HL-60/S4 (cell line): ENCODE measurements around the gene EEF1G.
"Not testable (repeated sequence)": the region's sequence is repeated elsewhere in the genome, so short reads cannot be mapped to it uniquely, and the experiment has no call there.

ENCODE experiments used
- in situ Hi-C: fragments of 300-500 bp; cut with MboI; formaldehyde crosslinking; loops from 2 replicates; pipeline ENCODE4 v1.14.3; 2022; ENCODE audit warnings: low sequenced_read_pairs

The EEF1G gene

GRCh38 chr11:62573592-62574362 is at the start of gene EEF1G:
EEF1G (minus strand) TSS chr11:62573891; CDS start chr11:62573842, 49 bp downstream.
- in situ Hi-C loops, result no loop called here

- in situ Hi-C loops, result no loop called here
Measured at GRCh38 chr11:62622476-62623089, 48.9 kb upstream of the EEF1G start.

GRCh38 chr11:62621567-62622470 is 48.1 kb upstream of the EEF1G start, which contains the start of gene B3GAT3:
B3GAT3 (minus strand) TSS chr11:62621986; CDS start chr11:62621947, 39 bp downstream.
- in situ Hi-C loops, result no loop called here

GRCh38 chr11:62621027-62621566 is 47.4 kb upstream of the EEF1G start:
- in situ Hi-C loops, result no loop called here

GRCh38 chr11:62616957-62617356 is 43.3 kb upstream of the EEF1G start:
- in situ Hi-C loops, result not testable (repeated sequence)

- in situ Hi-C loops, result no loop called here
Measured at GRCh38 chr11:62615521-62615920, 41.8 kb upstream of the EEF1G start.

- in situ Hi-C loops, result no loop called here
Measured at GRCh38 chr11:62614275-62614674, 40.6 kb upstream of the EEF1G start.

GRCh38 chr11:62613291-62613778 is 39.6 kb upstream of the EEF1G start:
- in situ Hi-C loops, result no loop called here

GRCh38 chr11:62612366-62613290 is 38.9 kb upstream of the EEF1G start, which contains the start of the genes EML3 and ROM1:
EML3 (minus strand) TSS chr11:62612775; CDS start chr11:62612457, 318 bp downstream.
ROM1 (plus strand) TSS chr11:62613257; CDS start chr11:62613282, 25 bp downstream.
- in situ Hi-C loops, result no loop called here

- in situ Hi-C loops, result no loop called here
Measured at GRCh38 chr11:62611705-62612365, 38.1 kb upstream of the EEF1G start.

- in situ Hi-C loops, result no loop called here
Measured at GRCh38 chr11:62610814-62611704, 37.4 kb upstream of the EEF1G start.

GRCh38 chr11:62610403-62610802 is 36.7 kb upstream of the EEF1G start:
- in situ Hi-C loops, result no loop called here

- in situ Hi-C loops, result no loop called here
Measured at GRCh38 chr11:62608776-62609175, 35.1 kb upstream of the EEF1G start.

GRCh38 chr11:62607714-62608113 is 34.0 kb upstream of the EEF1G start:
- in situ Hi-C loops, result no loop called here

- in situ Hi-C loops, result no loop called here
Measured at GRCh38 chr11:62605902-62606301, 32.2 kb upstream of the EEF1G start.

- in situ Hi-C loops, result no loop called here
Measured at GRCh38 chr11:62605467-62605866, 31.8 kb upstream of the EEF1G start.

GRCh38 chr11:62604460-62605120 is 30.9 kb upstream of the EEF1G start:
- in situ Hi-C loops, result no loop called here
